GM19043 (cell line): ENCODE measurements around the gene NSUN3.
A peak's percentile ranks its signal among the peaks of the same experiment; 100 is the strongest.
"Not testable (repeated sequence)": the region's sequence is repeated elsewhere in the genome, so short reads cannot be mapped to it uniquely, and the experiment has no call there.

Experiments
- ATAC-seq: cut with Tn5 transposase; IDR thresholded peaks from one replicate; pipeline ENCODE4 v1.9.1; 2021; ENCODE audit warnings: low read depth; ENCODE audit not compliant: unreplicated experiment

Gene NSUN3

DNA sequence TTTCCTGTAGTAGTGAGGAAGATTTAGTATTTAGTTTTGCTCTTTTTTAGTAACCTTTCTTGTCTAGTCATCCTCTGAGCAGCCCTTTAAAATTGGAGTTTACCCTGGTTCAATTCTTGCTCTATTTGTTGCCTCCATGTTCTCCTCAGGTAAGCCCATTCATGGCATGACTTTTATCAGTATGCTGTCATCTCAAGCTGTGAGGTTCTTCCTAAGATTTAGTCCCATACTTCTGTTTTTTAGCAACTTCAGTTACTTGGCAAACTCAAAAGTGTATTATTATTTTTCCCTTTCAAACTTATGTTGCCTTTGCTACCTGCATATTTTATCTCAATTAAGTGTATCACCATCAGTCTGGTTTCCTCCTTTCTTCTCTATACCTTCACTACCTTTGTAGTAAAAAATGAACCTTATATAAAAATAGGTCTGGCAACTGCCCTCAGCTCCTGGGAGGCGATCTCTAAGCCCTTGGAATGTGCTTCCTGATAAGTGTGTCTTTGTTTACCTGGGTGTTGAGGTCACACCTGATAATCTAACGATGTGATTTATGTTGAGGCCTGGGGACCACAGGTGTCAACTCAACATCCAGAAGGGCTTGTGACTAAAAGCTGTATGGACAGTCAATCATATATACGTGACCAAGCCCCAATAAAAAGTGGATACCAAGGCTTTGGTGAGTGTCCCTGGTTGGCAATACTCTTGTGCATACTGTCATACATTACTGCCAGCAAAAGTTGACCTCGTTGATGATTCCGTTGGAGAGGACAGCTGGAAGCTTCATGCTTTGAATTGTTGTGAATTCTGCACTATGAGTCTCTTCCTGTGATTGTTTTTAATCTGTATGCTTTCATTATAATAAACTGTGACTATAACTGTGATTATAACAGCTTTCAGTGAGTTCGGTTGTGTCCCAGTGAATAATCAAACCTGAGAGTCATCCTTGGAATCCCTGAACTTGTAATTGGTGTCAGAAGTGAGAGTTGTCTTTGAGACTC is 3.9 kb downstream of the NSUN3 start:
- ATAC-seq = no peak

DNA sequence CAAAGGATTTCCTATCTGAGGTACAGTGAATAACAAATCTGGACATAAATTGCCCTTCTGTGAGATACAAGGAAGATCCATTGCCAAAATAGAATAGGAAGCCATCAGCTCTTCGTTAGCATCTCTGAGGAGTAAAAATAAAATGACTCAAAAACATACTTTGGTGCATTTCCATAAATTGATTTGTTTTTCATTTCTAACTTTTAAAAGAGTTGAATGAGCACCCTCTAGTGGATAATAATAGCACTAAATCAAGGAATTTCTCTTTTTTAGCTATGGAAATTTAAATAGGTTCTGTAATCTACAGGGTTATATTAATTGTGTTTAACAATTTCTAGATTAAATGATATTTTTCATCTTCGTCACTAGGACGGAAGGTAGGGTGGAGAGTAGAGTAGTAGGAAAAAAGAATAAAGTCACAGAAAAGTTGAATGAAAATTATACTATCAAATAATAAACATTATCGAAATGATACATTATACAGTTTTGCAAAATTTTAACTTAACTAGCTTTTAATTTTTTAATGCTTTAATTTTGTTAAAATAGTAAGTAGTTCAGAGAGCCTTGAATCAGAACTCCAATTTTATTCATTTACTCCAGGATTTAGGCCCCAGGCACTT is 6.4 kb downstream of the NSUN3 start:
- no peak for ATAC-seq

DNA sequence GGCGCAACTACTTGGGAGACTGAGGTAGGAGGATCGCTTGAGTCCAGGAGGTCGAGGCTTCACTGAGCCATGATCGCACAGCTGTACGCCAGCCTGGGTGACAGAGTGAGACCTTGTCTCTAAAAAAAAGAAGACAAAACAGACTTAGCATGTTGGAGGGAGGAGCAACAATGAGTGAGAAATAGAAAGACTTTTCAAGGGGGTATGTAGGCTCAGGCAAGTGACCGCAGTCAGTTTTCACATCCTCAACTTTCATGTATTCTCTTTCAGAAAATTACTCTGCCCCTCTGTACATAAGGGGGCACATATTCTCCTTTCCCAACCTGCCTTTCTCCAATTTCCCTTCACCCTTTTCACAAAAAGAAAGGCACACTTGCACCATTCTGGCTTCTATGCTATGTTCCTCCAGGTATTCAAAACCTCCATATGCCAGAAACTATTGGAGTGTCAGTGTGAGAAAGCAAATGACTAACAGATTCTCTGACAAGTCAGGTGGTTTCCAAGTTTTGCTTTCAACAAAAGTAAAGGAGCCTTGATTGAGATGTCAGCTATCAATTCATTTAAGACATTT is 7.6 kb downstream of the NSUN3 start:
- peak; percentile 62 for ATAC-seq

DNA sequence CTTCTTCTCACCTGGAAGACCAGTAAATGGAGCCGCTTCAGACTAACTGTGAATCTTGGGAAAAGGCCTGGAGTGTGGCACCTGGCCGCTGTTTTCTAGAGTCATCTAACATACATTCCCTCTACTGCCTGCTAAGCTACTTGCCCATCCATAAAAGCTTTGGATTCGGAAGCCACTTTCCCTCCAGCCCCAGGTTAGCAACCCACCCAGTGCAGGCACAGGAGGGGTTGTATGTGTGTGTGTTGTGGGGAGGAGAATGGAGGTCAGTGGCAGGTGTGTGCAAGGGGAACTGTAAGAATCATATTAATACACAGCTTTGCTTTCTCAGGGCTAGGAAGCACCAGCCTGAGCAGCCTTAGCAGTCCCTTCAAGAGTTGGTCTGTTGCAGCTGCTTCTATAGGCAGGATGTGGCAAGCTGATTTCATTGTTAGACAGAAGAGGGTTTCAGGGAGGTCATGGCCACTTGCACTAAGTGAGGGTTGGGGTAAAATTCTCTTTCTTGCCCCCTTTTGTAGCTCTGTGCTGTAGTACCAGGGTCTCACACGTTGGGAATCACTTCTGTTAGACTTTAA is 8.9 kb downstream of the NSUN3 start:
- ATAC-seq = peak; percentile 86

DNA sequence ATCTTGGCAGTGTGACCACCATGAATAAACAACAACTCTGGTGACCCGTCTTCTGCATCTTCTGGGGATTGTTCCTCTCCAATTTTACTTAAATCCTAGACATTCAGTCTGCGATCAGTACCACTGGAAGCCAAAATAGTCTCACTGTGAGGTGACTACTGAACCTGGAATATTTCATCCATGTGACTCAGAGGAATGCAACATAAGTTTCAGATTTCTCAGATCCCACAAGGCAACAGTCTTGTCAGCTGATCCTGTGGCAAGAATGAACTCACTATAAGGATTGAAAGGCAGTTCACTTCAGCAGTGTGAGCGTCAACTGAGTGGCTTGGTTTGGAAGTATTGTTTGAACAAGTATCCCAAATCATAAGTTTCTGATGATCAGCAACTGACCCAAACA is 13.2 kb downstream of the NSUN3 start:
- no peak for ATAC-seq

DNA sequence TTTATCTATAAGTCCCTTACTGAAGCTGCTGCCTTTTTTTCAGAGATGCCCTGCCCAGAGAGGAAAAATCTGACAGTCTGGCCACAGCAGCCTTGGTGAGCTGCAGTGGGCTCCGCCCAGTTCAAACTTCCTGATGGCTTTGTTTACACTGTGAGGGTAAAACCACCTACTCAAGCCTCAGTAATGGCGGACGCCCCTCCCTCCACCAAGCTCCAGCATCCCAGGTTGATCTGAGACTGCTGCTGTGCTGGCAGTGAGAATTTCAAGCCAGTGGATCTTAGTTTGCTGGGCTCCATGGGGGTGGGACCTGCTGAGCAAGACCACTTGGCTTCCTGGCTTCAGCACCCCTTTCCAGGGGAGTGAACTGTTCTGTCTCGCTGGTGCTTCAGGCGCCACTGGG is 17.7 kb downstream of the NSUN3 start:
- not testable (repeated sequence) for ATAC-seq

DNA sequence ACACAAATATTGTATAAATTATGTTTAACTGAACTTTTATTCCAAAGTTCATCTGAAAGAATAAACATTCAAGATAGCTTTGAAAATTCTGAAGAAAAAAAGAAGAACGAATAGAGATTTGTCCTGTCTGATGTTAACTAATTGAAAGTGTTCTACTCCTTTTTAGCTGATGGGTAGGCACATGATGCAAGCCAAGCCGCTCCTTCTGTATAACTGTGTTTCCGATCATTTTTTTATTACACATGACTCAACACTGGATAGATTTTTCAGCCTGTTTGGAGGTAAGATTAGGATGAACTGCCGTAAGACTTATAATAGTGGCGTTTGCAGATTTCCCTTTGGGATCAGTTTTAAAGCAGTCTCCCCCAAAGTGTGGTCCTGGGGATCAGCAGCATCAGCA is 19.0 kb downstream of the NSUN3 start:
- no peak for ATAC-seq

DNA sequence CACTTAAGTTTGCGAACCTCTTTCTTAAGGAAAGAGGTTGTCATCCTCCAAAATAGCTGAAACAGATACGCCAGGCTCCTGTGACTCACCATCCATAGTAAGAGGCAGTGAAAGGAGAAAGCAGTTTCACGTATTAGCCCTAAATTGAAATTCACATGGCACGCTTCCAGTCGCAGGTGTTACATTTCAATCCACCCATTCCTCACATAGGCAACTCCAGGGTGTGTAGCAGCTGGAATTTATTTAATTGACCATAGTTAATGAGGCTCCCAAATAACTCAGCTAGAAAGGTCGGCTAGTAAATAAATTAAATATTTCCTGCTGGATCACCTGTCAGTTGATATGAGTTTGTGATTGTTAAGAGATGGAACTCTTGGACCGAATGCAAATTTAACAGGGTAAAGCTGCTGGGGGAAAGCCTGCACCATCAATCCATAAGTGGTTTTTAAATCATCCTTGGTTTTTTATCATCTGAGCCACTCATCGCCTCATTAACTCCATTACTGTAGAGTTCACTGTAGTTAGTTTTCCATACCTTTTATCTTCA is 19.6 kb downstream of the NSUN3 start:
- ATAC-seq = no peak

DNA sequence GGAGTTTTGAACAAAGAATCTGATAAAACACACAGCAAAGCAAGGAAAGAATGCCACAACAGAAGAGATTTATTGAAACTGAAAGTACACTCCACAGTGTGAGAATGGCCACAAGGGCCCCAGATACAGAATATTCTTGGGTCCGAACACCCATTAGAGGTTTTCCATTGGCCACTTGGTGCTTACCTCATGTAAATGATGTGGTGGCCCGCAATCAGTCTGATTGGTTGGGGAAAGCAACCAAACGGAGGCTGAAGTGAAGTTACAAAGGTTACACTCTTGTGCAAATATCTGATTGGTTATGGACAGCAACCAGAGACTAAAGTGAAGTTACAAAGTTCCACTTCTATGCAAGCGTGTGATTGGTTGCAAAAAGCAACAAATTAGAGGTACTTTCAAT is 20.4 kb downstream of the NSUN3 start:
- peak; percentile 62 for ATAC-seq

DNA sequence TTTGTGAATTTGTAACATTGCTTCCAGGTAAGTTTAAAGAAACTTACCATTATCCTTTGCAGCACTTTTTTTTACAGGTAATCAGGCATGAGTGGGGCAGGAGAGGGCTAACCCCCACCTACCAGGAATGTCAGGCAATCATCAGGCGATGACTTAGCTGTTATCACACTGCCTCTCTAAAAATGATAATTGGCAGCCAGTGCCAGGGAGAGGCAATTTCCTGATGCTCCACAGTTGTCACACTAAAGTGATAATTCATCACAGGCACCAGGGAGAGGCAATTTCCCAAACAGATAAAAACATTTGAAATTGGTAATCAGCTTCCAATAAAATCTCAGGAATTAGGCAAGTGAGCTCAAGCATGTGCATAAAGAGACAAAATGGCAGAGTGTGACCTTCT is 26.3 kb downstream of the NSUN3 start:
- ATAC-seq = no peak

DNA sequence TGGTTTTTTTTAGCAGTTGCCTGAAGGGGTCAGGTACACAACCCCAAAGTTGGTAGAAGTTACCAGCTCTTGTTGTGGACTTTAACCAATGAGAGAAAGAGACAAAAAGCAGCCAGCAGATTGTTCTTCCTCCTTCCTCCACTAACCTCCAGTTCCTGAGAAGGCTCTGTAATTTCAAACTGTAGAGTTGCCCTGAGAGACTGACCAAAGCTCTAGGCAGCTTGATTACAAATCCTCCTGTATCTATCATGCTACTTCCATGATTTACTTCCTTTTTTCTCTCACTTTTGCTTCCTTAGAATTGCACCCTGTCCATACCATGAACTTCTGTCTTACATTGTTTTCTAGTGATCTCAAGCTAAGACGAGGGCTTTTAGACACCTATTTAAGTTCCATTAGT is 29.2 kb downstream of the NSUN3 start:
- ATAC-seq = no peak

DNA sequence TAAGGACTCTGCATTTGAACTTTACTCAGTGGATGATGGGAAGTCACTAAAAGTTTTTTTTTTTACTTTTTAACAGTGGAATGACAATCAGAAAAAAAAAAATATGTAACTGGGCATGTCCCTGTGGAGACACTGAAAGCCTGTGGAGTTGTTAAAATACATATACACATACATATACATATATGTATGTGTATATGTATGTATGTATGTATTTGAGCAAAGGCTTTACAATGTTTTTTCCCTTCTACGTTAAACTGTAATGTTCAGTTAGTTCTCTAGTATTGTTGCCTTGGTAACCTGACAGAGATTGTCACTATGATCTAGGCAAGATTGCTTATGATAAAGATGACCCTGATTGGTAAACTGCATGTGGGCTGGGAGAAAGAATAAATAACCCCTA is 30.3 kb downstream of the NSUN3 start:
- no peak for ATAC-seq

DNA sequence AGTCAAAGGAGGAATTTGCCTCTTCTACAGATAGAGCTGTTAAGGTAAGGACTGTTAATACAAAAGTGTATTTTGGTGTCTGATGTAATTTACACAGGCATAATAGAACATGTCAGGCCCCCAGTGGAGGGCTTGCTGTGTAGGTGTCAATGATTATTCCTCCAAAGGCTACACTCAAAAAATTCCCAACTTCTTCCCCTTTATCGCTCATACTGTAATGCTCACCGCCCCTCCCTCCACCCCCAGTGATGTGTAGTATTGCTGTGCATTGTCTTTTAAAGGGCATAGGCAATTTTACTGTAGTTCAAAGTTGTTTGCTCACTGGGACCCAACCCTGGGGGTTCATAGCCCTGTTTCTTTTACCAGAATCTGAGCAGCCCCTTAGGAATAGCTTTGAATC is 32.2 kb downstream of the NSUN3 start:
- no peak for ATAC-seq

DNA sequence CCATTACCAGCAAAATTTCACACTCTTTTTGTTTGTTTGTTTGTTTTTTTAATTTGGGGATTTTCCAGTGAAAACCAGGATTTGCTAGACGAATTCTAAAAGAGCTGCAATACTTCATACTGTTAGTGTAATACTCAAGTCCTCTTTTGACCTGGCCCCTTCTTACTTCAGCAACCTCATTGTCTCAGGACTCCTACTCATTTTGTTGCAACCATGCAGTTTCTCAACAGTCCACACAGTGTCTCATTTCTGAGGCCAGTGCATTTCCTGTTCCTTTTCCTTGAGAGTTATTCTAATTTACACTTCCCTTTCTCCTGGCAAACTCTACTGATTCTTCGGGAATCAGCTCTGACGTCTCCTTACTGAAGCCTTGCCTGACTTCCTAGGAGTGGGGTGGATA is 35.6 kb downstream of the NSUN3 start:
- no peak for ATAC-seq

DNA sequence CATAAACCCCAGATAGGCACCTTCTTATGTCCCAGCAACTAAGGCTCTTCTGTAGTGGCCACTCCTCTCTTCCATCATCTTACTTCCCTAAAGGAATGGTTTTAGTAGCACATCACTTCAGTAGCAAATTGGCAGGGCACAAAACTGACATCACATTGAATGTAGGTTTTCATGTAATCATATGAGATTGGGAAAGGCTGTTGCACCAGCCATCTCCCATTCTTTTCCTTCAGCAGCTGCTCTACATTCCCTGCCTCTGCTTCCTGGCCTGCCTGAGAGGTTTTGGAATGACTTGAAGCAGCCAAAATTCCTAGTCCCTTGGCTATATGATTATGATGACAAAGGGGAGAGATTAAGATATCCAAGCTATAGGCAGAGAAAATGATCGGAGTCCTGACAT is 36.5 kb downstream of the NSUN3 start:
- ATAC-seq = no peak

DNA sequence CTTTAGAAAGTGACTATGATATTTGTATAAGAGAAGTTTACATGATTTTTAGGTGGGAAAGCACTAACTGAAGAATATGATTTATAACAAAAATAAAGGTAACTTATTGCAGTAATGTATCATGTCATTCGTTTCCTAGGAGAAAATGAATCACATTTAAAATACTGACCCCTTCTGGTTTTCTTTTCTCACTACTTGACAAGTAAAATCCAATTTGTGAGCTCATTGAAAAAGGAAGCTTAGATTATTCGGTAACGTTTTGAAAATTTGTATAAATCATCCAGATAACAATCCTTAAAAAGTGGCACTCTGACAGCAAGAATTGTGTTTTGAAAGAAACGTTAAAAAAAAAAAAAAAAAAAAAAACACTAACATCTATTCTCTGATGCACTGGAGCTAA is 39.0 kb downstream of the NSUN3 start:
- ATAC-seq = no peak

DNA sequence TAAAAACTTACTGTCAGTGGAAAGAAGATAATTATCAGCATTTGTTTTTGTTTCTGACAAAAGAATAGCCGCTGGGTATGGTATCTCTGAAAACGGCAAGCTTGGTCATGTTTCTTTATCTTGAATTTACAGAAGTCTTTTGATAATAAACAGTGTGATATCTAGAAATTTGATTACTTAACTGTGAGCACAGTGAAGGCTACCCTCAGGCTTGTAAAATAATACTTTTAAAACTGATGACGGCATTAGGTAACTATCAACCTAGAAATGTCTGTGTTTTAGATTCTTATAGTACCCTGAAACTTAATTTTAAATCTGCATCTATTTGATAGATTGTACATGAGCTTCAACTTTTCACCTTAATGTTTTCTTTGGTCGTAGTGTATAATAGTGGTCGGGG is 43.4 kb downstream of the NSUN3 start:
- ATAC-seq = no peak

DNA sequence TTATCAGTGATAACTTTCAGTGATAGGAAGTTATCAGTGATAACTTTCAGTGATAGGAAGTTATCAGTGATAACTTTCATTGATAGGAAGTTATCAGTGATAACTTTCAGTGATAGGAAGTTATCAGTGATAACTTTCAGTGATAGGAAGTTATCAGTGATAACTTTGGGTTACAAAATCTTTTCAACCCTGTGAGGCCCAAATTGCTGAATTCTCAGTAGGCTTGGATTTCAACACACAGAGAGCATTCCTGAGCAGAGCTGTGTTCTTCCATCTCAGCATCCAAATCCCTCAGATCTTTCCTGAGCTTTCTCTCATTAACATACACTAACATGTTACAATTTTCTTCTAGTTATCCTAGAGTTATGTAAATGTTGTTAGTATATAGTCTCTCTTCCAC is 47.4 kb downstream of the NSUN3 start:
- ATAC-seq = not testable (repeated sequence)

DNA sequence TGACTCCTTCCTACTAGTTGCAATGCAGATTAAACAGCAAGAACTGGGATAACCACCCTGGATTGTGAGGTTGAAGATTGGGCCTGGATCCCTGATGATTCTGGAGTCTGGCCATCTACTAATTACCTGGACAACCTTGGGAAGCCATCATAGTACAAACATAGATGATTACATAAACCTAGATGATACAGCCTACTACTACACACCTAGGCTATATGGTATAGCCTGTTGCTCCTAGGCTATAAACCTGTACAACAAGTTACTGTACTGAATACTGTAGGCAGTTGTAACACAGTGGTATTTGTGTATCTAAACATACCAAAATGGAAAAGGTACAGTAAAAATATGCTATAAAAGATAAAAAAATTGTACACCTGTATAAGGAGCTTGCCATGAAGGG is 48.0 kb downstream of the NSUN3 start:
- no peak for ATAC-seq

DNA sequence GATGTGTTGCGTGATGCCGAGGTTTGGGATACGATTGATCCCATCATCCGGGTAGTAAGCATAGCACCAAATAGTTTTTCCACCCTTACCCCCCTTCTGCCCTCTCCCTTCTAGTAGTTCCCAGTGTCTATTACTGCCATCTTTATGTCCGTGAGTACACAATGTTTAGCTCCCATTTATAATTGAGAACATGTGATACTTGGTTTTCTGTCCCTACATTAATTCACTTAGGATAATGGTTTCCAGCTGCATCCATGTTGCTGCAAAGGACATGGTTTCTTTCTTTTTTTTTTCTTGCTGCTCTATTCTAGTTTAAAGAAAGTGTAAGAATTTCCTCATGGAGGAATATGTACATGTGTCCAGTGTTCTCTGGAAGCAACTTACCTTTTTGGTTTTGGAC is 51.8 kb downstream of the NSUN3 start:
- no peak for ATAC-seq

DNA sequence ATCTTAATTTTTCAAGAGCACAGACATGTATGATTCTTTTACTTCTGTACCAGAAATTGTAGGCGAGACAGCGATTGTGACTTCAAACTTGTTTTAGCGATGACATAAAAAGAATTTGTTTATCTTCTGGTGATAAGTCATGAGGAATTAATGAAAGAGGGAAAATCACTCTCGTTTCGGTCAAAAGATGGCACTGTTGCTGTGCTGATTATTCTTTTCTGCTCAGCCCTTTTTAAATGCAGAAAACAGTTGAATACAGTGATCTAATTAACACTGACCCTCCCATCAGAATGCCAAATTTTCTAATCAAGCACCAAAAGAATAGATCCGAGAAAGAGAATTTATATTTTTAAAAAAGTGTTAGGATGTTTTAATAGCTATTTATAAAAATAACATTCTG is 52.6 kb downstream of the NSUN3 start:
- no peak for ATAC-seq
